Sigmoid colon (tissue), 7 donors: ENCODE measurements around the gene RMND5A. TPM values are rescaled to one million over a fixed set of nuclear protein-coding genes. Genes with fewer than 3 reads are reported as not detected.

Experiments used
- DNase-seq: peaks from one replicate; pipeline ENCODE4 v3.0.0-alpha.2; 2019
- H3K27ac ChIP-seq, 4 donors: fragments of 200-600 bp; sonication (generic); one replicate each; pipeline ENCODE4 v1.5.1; 2016 to 2019; ENCODE audit warnings: mild to moderate bottlenecking in 1 of 4
- H3K27me3 ChIP-seq, 3 donors: fragments of 200-600 bp; sonication (generic); one replicate each; pipeline ENCODE4 v1.5.1; 2019; ENCODE audit warnings: mild to moderate bottlenecking in 1 of 3
- H3K36me3 ChIP-seq, 4 donors: fragments of 200-600 bp; sonication (generic); one replicate each; pipeline ENCODE4 v1.5.1; 2016 to 2019
- H3K4me1 ChIP-seq, 4 donors: fragments of 200-600 bp; sonication (generic); one replicate each; pipeline ENCODE4 v1.5.1; 2017 to 2019
- H3K4me3 ChIP-seq, 4 donors: fragments of 200-600 bp; sonication (generic); one replicate each; pipeline ENCODE4 v1.5.1; 2017 to 2019; ENCODE audit warnings: mild to moderate bottlenecking in 2 of 4, moderate library complexity in 1 of 4
- H3K9me3 ChIP-seq, 4 donors: fragments of 200-600 bp in 3 of 4; sonication (generic) in 3 of 4; one replicate each; pipeline versions ENCODE4 v1.5.1 to v1.6.1; 2013 to 2019
- CTCF ChIP-seq, 4 experiments: fragments of 450-650 bp in 3 of 4; fragments of 200-600 bp in 1 of 4; IDR thresholded peaks; one replicate each; pipeline ENCODE4 v1.5.1; 2016 to 2019; ENCODE audit warnings: antibody characterized with exemption in 4 of 4, mild to moderate bottlenecking in 3 of 4, moderate library complexity in 2 of 4
- EP300 ChIP-seq, 4 donors: sonication (generic); formaldehyde crosslinking; IDR thresholded peaks; one replicate each; pipeline ENCODE4 v1.6.1; 2017; ENCODE audit warnings: antibody characterized with exemption in 4 of 4
- POLR2A ChIP-seq, 2 donors: fragments of 450-650 bp; IDR thresholded peaks; one replicate each; pipeline ENCODE4 v1.6.1; 2016; ENCODE audit warnings: antibody characterized with exemption in 2 of 2, mild to moderate bottlenecking in 2 of 2, moderate library complexity in 2 of 2
- POLR2AphosphoS5 ChIP-seq, 4 donors: sonication (generic); formaldehyde crosslinking; IDR thresholded peaks; one replicate each; pipeline ENCODE4 v1.6.1; 2017; ENCODE audit warnings: antibody characterized with exemption in 4 of 4
- WGBS, 2 donors: extraction: QIAGEN DNeasy Blood & Tissue Kit; methylation state at CpG; one replicate each; pipeline ENCODE4 v1.1.7; 2013; 5-methylcytosine and 5-hydroxymethylcytosine counted together
- intact Hi-C: fragments of 100-400 bp; cut with DNase I; formaldehyde crosslinking; loops from one replicate; pipeline ENCODE4 v1.15.1; 2023
- polyA plus RNA-seq, 3 donors: library from polyadenylated mRNA; stranded (reverse); fragments of 200-250 nt; gene quantifications; one replicate each; pipeline ENCODE4 v1.2.3, GENCODE V29; 2013
- total RNA-seq, 4 donors: library from RNA; depleted of rRNA; stranded (reverse); fragments of >200 nt; gene quantifications; one replicate each; pipeline ENCODE4 v1.1.0, GENCODE V29; 2016
- donor health status: healthy with polysubstance abuse.
- donor health status: Bipolar disorder and iron deficiency.
- donor health status: healthy.

RMND5A gene
- total and polyA plus RNA-seq, 7 donors, result 19.9 to 58.9 (median 42.4) TPM

- H3K27ac ChIP-seq, result no peak overlapping the region
- intact Hi-C loops, result no loop called here
- peaks cover 0 to 4% (median 0%) of the 10 kb centered on the region in 4 donors for H3K9me3 ChIP-seq
- no peak overlapping the region for H3K4me3 ChIP-seq
- H3K36me3 ChIP-seq, result no peaks in the 10 kb centered on the region
- TF ChIP-seq EP300 (IDR thresholded peaks at IDR 0.05) (no peak), POLR2A (IDR thresholded peaks at IDR 0.05) (no peak), POLR2AphosphoS5 (IDR thresholded peaks at IDR 0.05) (no peak), CTCF (IDR thresholded peaks at IDR 0.05) (no peak)
- WGBS, 2 donors, result 81 to 92% methylated on average over 11 of the region's 11 CpGs
- H3K27me3 ChIP-seq, result no peaks in the 10 kb centered on the region
- DNase-seq, result no peak
- no peaks in the 10 kb centered on the region for H3K4me1 ChIP-seq
Observed at GRCh38 chr2:86825036-86825692, 105.1 kb downstream of the RMND5A start.

GRCh38 chr2:86825693-86826381, 105.7 kb downstream of the RMND5A start:
- intact Hi-C loops, result no loop called here
- Histone ChIP-seq H3K4me3 (no peak overlapping the region), H3K4me1 (no peaks in the 10 kb centered on the region), H3K9me3 (peaks cover 0 to 4% (median 0%) of the 10 kb centered on the region in 4 donors), H3K27ac (no peak overlapping the region), H3K27me3 (no peaks in the 10 kb centered on the region), H3K36me3 (no peaks in the 10 kb centered on the region)
- 70 to 87% methylated on average over 16 of the region's 16 CpGs for WGBS, 2 donors
- DNase-seq, result no peak
- TF ChIP-seq CTCF (IDR thresholded peaks at IDR 0.05), result no peak
- no peak for TF ChIP-seq POLR2AphosphoS5 (IDR thresholded peaks at IDR 0.05)
- no peak for TF ChIP-seq EP300 (IDR thresholded peaks at IDR 0.05)
- no peak for TF ChIP-seq POLR2A (IDR thresholded peaks at IDR 0.05)

GRCh38 chr2:86826951-86827350, 106.9 kb downstream of the RMND5A start:
- Histone ChIP-seq H3K27me3 (no peaks in the 10 kb centered on the region), H3K4me3 (no peak overlapping the region), H3K9me3 (peaks cover 0 to 4% (median 0%) of the 10 kb centered on the region in 4 donors), H3K4me1 (no peaks in the 10 kb centered on the region), H3K27ac (no peak overlapping the region), H3K36me3 (no peaks in the 10 kb centered on the region)
- intact Hi-C loops, result no loop called here
- TF ChIP-seq EP300 (IDR thresholded peaks at IDR 0.05) (no peak), POLR2AphosphoS5 (IDR thresholded peaks at IDR 0.05) (no peak), POLR2A (IDR thresholded peaks at IDR 0.05) (no peak), CTCF (IDR thresholded peaks at IDR 0.05) (no peak)
- DNase-seq, result no peak
- WGBS, 2 donors, result 87 to 88% methylated on average over 4 of the region's 4 CpGs

Other genes starting within 250 kb of the RMND5A start
- gene CHMP3, start 156.8 kb upstream of the RMND5A start, total RNA-seq, result 100 to 1,000 TPM; 101 to 154 (median 138) TPM
- gene CHMP3, start 156.8 kb upstream of the RMND5A start, polyA plus RNA-seq, result 100 to 1,000 TPM; 114 to 176 (median 156) TPM
- 10 to 100 TPM; 36.6 to 45.6 (median 41.0) TPM for gene RNF103, start 96.4 kb upstream of the RMND5A start, total RNA-seq
- 10 to 100 TPM; 11.1 to 30.3 (median 12.6) TPM for gene RNF103, start 96.4 kb upstream of the RMND5A start, polyA plus RNA-seq
- 1 to 10 TPM in 1 of 4 donors, under 1 TPM in 2, not detected in 1; 0.36 to 1.5 (median 0.99) TPM for gene CD8A, start 70.6 kb downstream of the RMND5A start, total RNA-seq
- 10 to 100 TPM in 1 of 3 donors, under 1 TPM in 2; 0.60 to 15.5 (median 0.69) TPM for gene CD8A, start 70.6 kb downstream of the RMND5A start, polyA plus RNA-seq
- gene CD8B, start 141.6 kb downstream of the RMND5A start, total RNA-seq, result 1 to 10 TPM in 1 of 4 donors, under 1 TPM in 1, not detected in 2; 0.71 to 1.5 TPM
- gene CD8B, start 141.6 kb downstream of the RMND5A start, polyA plus RNA-seq, result 10 to 100 TPM in 1 of 3 donors, 1 to 10 TPM in 1, under 1 TPM in 1; 0.92 to 11.6 (median 1.2) TPM
- 1 to 10 TPM in 3 of 4 donors, under 1 TPM in 1; 0.68 to 2.8 (median 1.4) TPM for gene RGPD1, start 221.8 kb downstream of the RMND5A start, total RNA-seq
- under 1 TPM in 2 of 3 donors, not detected in 1; under 0.01 to 0.90 TPM for gene RGPD1, start 221.8 kb downstream of the RMND5A start, polyA plus RNA-seq